ENCODE data around the gene HACD3. TPM values are rescaled to one million over a fixed set of nuclear protein-coding genes. Genes with fewer than 3 reads are reported as not detected.
A peak's percentile ranks its signal among the peaks of the same experiment; 100 is the strongest.

The HACD3 gene
- total and polyA plus RNA-seq, 9 donors, result 39.2 to 96.6 (median 58.0) TPM

DNA sequence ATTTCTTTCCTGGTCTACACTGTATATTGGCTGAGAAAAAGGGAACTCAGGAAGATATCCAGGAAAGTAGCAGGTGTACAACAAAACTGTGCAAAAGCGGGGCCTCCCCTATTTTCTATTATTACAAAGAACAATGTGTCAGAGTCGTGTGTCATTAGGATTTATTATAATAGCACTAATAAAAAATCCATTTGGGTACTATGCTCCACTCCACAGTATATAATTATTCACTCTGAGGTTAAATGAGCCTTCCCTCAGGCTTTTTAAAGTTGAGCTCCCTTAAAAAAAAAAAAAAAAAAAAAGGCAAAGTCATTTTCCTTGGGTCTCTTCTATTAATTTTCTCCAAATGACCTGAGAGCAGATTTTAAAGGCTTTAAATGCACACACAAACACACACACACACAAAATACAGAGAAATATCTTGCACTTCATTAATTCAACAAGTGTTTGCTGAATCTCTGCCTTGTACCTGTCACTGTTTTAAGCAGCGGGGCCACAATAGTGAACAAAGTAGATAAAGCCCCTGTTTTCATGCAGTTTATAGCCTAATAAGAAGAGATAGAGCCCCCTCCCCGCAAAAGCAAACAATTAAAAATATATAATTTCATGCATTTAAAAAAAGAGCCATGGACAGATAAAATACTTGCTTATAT is 11.5 kb upstream of the HACD3 start:
- no peak overlapping the region for H3K4me3 ChIP-seq
- 90 to 93% (median 93%) methylated on average over 4 of the region's 4 CpGs for whole genome bisulfite sequencing, 3 donors
- no peak for DNase-seq
- H3K9me3 ChIP-seq, result no peaks in the 10 kb centered on the region
- H3K36me3 ChIP-seq, result no peaks in the 10 kb centered on the region
- H3K27me3 ChIP-seq, result no peaks in the 10 kb centered on the region
- TF ChIP-seq POLR2A (IDR thresholded peaks at IDR 0.05) (no peak), CTCF (IDR thresholded peaks at IDR 0.05) (no peak), EP300 (IDR thresholded peaks at IDR 0.05) (no peak)
- H3K4me1 ChIP-seq (ENCODE audit: insufficient read depth), result peaks cover 7% of the 10 kb centered on the region
- H3K27ac ChIP-seq, result no peak overlapping the region
- intact Hi-C loops (cut with DNase I), result no loop called here

DNA sequence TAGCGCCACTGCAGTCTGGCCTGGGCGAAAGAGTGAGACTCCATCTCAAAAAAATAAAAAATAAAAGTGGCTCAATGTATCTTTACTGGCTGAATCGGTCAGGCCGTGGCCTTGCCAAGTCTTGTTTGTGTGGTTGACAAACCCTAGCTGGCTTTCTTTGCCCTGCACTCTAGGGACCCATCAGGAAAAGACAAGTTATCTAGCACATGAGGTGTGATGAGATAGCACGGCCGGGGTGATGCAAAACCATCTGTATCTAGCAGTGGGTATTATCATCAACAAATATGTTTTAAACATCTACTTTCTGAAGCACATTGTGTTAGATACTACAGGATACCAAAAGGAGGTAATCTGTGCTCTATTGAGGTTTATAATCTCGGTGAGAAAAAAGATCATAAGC is 8.9 kb upstream of the HACD3 start:
- WGBS, 3 donors, result 82 to 88% (median 82%) methylated on average over 7 of the region's 7 CpGs
- Histone ChIP-seq H3K9me3 (no peaks in the 10 kb centered on the region), H3K4me3 (no peak overlapping the region), H3K27ac (no peak overlapping the region), H3K36me3 (no peaks in the 10 kb centered on the region), H3K4me1 (ENCODE audit: insufficient read depth) (peaks cover 5% of the 10 kb centered on the region), H3K27me3 (no peaks in the 10 kb centered on the region)
- TF ChIP-seq CTCF (IDR thresholded peaks at IDR 0.05) (no peak), EP300 (IDR thresholded peaks at IDR 0.05) (no peak), POLR2A (IDR thresholded peaks at IDR 0.05) (no peak)
- intact Hi-C loops (cut with DNase I), result no loop called here
- DNase-seq, result no peak

GRCh38 chr15:65524226-65524625 is 6.0 kb upstream of the HACD3 start:
- Histone ChIP-seq H3K9me3 (no peaks in the 10 kb centered on the region), H3K27ac (no peak overlapping the region), H3K4me1 (ENCODE audit: insufficient read depth) (no peaks in the 10 kb centered on the region), H3K36me3 (no peaks in the 10 kb centered on the region), H3K4me3 (no peak overlapping the region), H3K27me3 (no peaks in the 10 kb centered on the region)
- 75 to 80% (median 78%) methylated on average over 10 of the region's 10 CpGs for WGBS, 3 donors
- no peak for DNase-seq
- intact Hi-C loops (cut with DNase I), result no loop called here
- no peak for TF ChIP-seq CTCF (IDR thresholded peaks at IDR 0.05)
- TF ChIP-seq EP300 (IDR thresholded peaks at IDR 0.05), result no peak
- no peak for TF ChIP-seq POLR2A (IDR thresholded peaks at IDR 0.05)

DNA sequence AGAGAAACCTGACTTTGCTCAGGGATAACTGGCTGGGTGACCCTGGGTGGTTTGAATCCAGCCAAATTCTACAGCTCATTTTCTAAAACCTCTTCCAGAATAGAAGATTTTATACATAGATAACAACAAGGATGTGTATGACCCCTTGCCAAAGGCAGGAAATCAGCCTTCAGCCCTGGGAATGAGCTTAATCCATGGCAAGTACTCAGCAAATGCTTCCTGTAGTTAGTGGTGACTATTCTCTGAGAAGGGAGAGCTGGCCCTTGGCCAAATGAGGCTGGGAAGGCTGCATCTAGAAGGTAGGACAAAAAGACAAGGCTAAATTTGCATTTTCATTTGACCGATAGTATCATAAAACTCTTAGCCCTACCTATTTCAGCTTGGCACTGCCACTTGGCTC is 4.6 kb upstream of the HACD3 start:
- Histone ChIP-seq H3K4me1 (ENCODE audit: insufficient read depth) (no peaks in the 10 kb centered on the region), H3K27ac (no peak overlapping the region), H3K4me3 (no peak overlapping the region), H3K36me3 (no peaks in the 10 kb centered on the region), H3K9me3 (no peaks in the 10 kb centered on the region), H3K27me3 (no peaks in the 10 kb centered on the region)
- 85 to 100% (median 85%) methylated on average over 1 of the region's 1 CpG for WGBS, 3 donors
- TF ChIP-seq CTCF (IDR thresholded peaks at IDR 0.05), result no peak
- TF ChIP-seq EP300 (IDR thresholded peaks at IDR 0.05), result no peak
- TF ChIP-seq POLR2A (IDR thresholded peaks at IDR 0.05), result no peak
- intact Hi-C loops (cut with DNase I), result no loop called here
- peak in 2 of 5 donors; percentile 28 to 41 for DNase-seq
